HG03196 (cell line): ENCODE results near the gene ZDHHC19.

Experiments used
- ATAC-seq: cut with Tn5 transposase; IDR thresholded peaks from one replicate; pipeline ENCODE4 v1.9.1; 2021; ENCODE audit not compliant: unreplicated experiment

The ZDHHC19 gene

GRCh38 chr3:196150481-196150880, 60.7 kb downstream of the ZDHHC19 start:
- no peak for ATAC-seq

- ATAC-seq, result no peak
Observed at GRCh38 chr3:196149831-196150301, 61.3 kb downstream of the ZDHHC19 start.

DNA sequence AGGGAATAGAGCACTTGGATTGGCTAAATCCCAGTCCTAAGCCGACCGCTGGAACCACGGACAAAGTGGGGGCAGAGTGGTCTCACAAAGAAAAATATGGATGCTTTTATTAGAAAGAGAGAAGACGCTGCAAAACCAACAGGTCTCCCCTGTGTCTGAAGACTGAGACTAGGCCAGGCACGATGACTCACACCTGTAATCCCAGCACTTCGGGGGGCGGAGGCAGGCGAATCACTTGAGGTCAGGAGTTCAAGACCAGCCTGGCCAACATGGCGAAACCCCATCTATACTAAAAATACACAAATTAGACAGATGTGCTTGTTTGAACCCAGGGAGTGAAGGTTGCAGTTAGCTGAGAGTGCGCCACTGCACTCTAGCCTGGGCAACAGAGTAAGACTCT, 61.8 kb downstream of the ZDHHC19 start:
- ATAC-seq, result no peak
